Mesenchymal stem cell (in vitro differentiated cells and primary cell): ENCODE measurements around the gene SLC1A5.
A peak's percentile ranks its signal among the peaks of the same experiment; 100 is the strongest.

Experiments
- DNase-seq: peaks from one replicate; pipeline ENCODE4 v3.0.0-alpha.2; 2013
- H2AFZ ChIP-seq: one replicate; pipeline ENCODE4 v1.6.1; 2013; ENCODE audit warnings: low read depth, mild to moderate bottlenecking, control low read depth, inconsistent platforms, low read length, moderate library complexity
- H2AK5ac ChIP-seq: 2 replicates; pipeline ENCODE4 v1.6.1; 2013; ENCODE audit warnings: low read length, moderate library complexity, mild to moderate bottlenecking, inconsistent platforms; ENCODE audit not compliant: severe bottlenecking
- H2BK120ac ChIP-seq: one replicate; pipeline ENCODE4 v1.6.1; 2013; ENCODE audit warnings: low read depth, mild to moderate bottlenecking, inconsistent platforms, low read length, moderate library complexity
- H2BK12ac ChIP-seq, 2 experiments: one replicate each; pipeline ENCODE4 v1.6.1; 2013; ENCODE audit warnings: inconsistent platforms in 2 of 2, low read length in 2 of 2, mild to moderate bottlenecking in 2 of 2, moderate library complexity in 2 of 2, control low read depth in 1 of 2
- H2BK15ac ChIP-seq: one replicate; pipeline ENCODE4 v1.6.1; 2013; ENCODE audit warnings: mild to moderate bottlenecking, low read depth, inconsistent platforms; ENCODE audit not compliant: poor library complexity, severe bottlenecking
- H2BK5ac ChIP-seq: 2 replicates; pipeline ENCODE4 v1.6.1; 2013; ENCODE audit warnings: low read depth, mild to moderate bottlenecking, low read length, control low read depth, inconsistent platforms; ENCODE audit not compliant: poor library complexity, severe bottlenecking
- H3K14ac ChIP-seq, 2 experiments: one replicate each; pipeline ENCODE4 v1.6.1; 2013; ENCODE audit warnings: inconsistent platforms in 2 of 2, low read length in 2 of 2, control low read depth in 1 of 2, mild to moderate bottlenecking in 1 of 2, moderate library complexity in 1 of 2
- H3K18ac ChIP-seq, 2 experiments: one replicate each; pipeline ENCODE4 v1.6.1; 2013; ENCODE audit warnings: inconsistent platforms in 2 of 2, low read length in 2 of 2, control low read depth in 1 of 2, low read depth in 1 of 2, mild to moderate bottlenecking in 1 of 2
- H3K23ac ChIP-seq, 2 experiments: one replicate each; pipeline ENCODE4 v1.6.1; 2013; ENCODE audit warnings: inconsistent platforms in 2 of 2, low read length in 2 of 2, mild to moderate bottlenecking in 2 of 2, moderate library complexity in 2 of 2, control low read depth in 1 of 2
- H3K27ac ChIP-seq: 2 replicates; pipeline ENCODE4 v1.5.1; 2013; ENCODE audit warnings: mild to moderate bottlenecking, moderate library complexity, low read length, control low read depth, inconsistent platforms; ENCODE audit not compliant: poor library complexity, severe bottlenecking
- H3K27me3 ChIP-seq, 2 experiments: 2 replicates each; pipeline versions ENCODE4 v1.6.1 to v1.7.0; 2013; ENCODE audit warnings: low read length in 2 of 2, mild to moderate bottlenecking in 2 of 2, moderate library complexity in 2 of 2, control low read depth in 1 of 2, inconsistent platforms in 1 of 2; ENCODE audit not compliant: control insufficient read depth in 1 of 2, insufficient read depth in 1 of 2
- H3K36me3 ChIP-seq, 2 experiments: 2 replicates each; pipeline versions ENCODE4 v1.6.1 to v1.7.0; 2013; ENCODE audit warnings: low read length in 2 of 2, control low read depth in 1 of 2, inconsistent platforms in 1 of 2, low read depth in 1 of 2, mild to moderate bottlenecking in 1 of 2; ENCODE audit not compliant: insufficient read depth in 2 of 2, control insufficient read depth in 1 of 2
- H3K4ac ChIP-seq, 2 experiments: one replicate each; pipeline ENCODE4 v1.6.1; 2013; ENCODE audit warnings: inconsistent platforms in 2 of 2, low read length in 2 of 2, mild to moderate bottlenecking in 2 of 2, moderate library complexity in 2 of 2, control low read depth in 1 of 2, low read depth in 1 of 2
- H3K4me1 ChIP-seq: 2 replicates; pipeline ENCODE4 v1.6.1; 2013; ENCODE audit warnings: low read depth, low read length, control low read depth; ENCODE audit not compliant: control insufficient read depth, insufficient read depth
- H3K4me2 ChIP-seq: 2 replicates; pipeline ENCODE4 v1.6.1; 2013; ENCODE audit warnings: low read length, mild to moderate bottlenecking, inconsistent platforms; ENCODE audit not compliant: poor library complexity, severe bottlenecking
- H3K4me3 ChIP-seq, 2 experiments: 2 replicates each; pipeline versions ENCODE4 v1.5.1 to v1.7.0; 2013; ENCODE audit warnings: low read length in 2 of 2, mild to moderate bottlenecking in 2 of 2, control low read depth in 1 of 2, low read depth in 1 of 2; ENCODE audit not compliant: insufficient read depth in 1 of 2
- H3K79me1 ChIP-seq: replicated peaks from 2 replicates; pipeline ENCODE4 v1.6.1; 2013; ENCODE audit warnings: mild to moderate bottlenecking, control low read depth, low read length, inconsistent platforms; ENCODE audit not compliant: poor library complexity, severe bottlenecking
- H3K9ac ChIP-seq: 2 replicates; pipeline ENCODE4 v1.7.0; 2013; ENCODE audit warnings: mild to moderate bottlenecking, low read length, moderate library complexity
- H3K9me3 ChIP-seq: 2 replicates; pipeline ENCODE4 v1.7.0; 2013; ENCODE audit warnings: mild to moderate bottlenecking, low read length; ENCODE audit not compliant: control insufficient read depth
- H4K8ac ChIP-seq: one replicate; pipeline ENCODE4 v1.6.1; 2013; ENCODE audit warnings: inconsistent platforms, mild to moderate bottlenecking, low read length, moderate library complexity
- H4K91ac ChIP-seq: one replicate; pipeline ENCODE4 v1.6.1; 2013; ENCODE audit warnings: mild to moderate bottlenecking, low read length, inconsistent platforms
- whole genome bisulfite sequencing: methylation state at CpG from one replicate; pipeline ENCODE4 v1.1.7; 2013; ENCODE audit warnings: mixed read lengths; 5-methylcytosine and 5-hydroxymethylcytosine counted together

The SLC1A5 gene

GRCh38 chr19:46786236-46787039 is 2.0 kb downstream of the SLC1A5 start:
- Histone ChIP-seq H3K36me3 (peaks cover 22 to 27% of the 10 kb centered on the region in 2 experiments), H2BK12ac (peak overlapping the region; percentile 7 to 64), H3K9ac (peak overlapping the region; percentile 98), H3K79me1 (peaks cover 19% of the 10 kb centered on the region), H2AK5ac (peak overlapping the region; percentile 0), H2BK120ac (peak overlapping the region; percentile 69), H3K4me1 (peaks cover 34% of the 10 kb centered on the region), H3K14ac (peak overlapping the region in 1 of 2 experiments; percentile 97), H3K4me2 (peak overlapping the region; percentile 95), H2AFZ (no peak overlapping the region), H2BK15ac (peak overlapping the region; percentile 98), H4K91ac (peak overlapping the region; percentile 57), H3K27me3 (no peaks in the 10 kb centered on the region), H3K4me3 (peak overlapping the region; percentile 83 to 97), H3K27ac (peak overlapping the region; percentile 66), H2BK5ac (no peak overlapping the region), H3K9me3 (no peaks in the 10 kb centered on the region), H3K18ac (peak overlapping the region; percentile 76 to 92), H3K4ac (peak overlapping the region; percentile 13 to 52), H3K23ac (peak overlapping the region; percentile 6 to 42), H4K8ac (peak overlapping the region; percentile 33)
- peak; percentile 95 for DNase-seq
- under 1% methylated on average over 20 of the region's 20 CpGs for WGBS

GRCh38 chr19:46785980-46786235 is 2.5 kb downstream of the SLC1A5 start:
- H2AFZ ChIP-seq: no peak overlapping the region
- H2BK120ac ChIP-seq: no peak overlapping the region
- no peaks in the 10 kb centered on the region for H3K9me3 ChIP-seq
- no peak overlapping the region for H2BK5ac ChIP-seq
- H4K8ac ChIP-seq: no peak overlapping the region
- peak overlapping the region in 1 of 2 experiments; percentile 6 for H3K23ac ChIP-seq
- peak overlapping the region; percentile 83 to 97 for H3K4me3 ChIP-seq
- peak overlapping the region in 1 of 2 experiments; percentile 64 for H2BK12ac ChIP-seq
- H4K91ac ChIP-seq: no peak overlapping the region
- peaks cover 19% of the 10 kb centered on the region for H3K79me1 ChIP-seq
- no peaks in the 10 kb centered on the region for H3K27me3 ChIP-seq
- H2BK15ac ChIP-seq: no peak overlapping the region
- DNase-seq: no peak
- peak overlapping the region; percentile 0 for H2AK5ac ChIP-seq
- H3K4me2 ChIP-seq: peak overlapping the region; percentile 95
- peak overlapping the region; percentile 76 to 92 for H3K18ac ChIP-seq
- H3K14ac ChIP-seq: peak overlapping the region in 1 of 2 experiments; percentile 97
- H3K4me1 ChIP-seq: peaks cover 34% of the 10 kb centered on the region
- H3K4ac ChIP-seq: peak overlapping the region; percentile 13 to 19
- H3K27ac ChIP-seq: peak overlapping the region; percentile 66
- H3K9ac ChIP-seq: peak overlapping the region; percentile 98
- peaks cover 22 to 28% of the 10 kb centered on the region in 2 experiments for H3K36me3 ChIP-seq
- 32% methylated on average over 4 of the region's 4 CpGs for WGBS

- H4K8ac ChIP-seq: no peak overlapping the region
- peaks cover 27 to 28% of the 10 kb centered on the region in 2 experiments for H3K36me3 ChIP-seq
- H2BK15ac ChIP-seq: no peak overlapping the region
- no peak overlapping the region for H2AFZ ChIP-seq
- H3K14ac ChIP-seq: peak overlapping the region in 1 of 2 experiments; percentile 76
- H3K9me3 ChIP-seq: no peaks in the 10 kb centered on the region
- no peak for DNase-seq
- H3K18ac ChIP-seq: peak overlapping the region; percentile 4 to 34
- peak overlapping the region; percentile 1 to 10 for H2BK12ac ChIP-seq
- peak overlapping the region; percentile 15 to 24 for H3K4ac ChIP-seq
- peak overlapping the region; percentile 66 for H3K27ac ChIP-seq
- H2AK5ac ChIP-seq: no peak overlapping the region
- H2BK120ac ChIP-seq: no peak overlapping the region
- H3K4me2 ChIP-seq: peak overlapping the region; percentile 95
- H3K4me3 ChIP-seq: peak overlapping the region in 1 of 2 experiments; percentile 97
- peaks cover 19% of the 10 kb centered on the region for H3K79me1 ChIP-seq
- no peak overlapping the region for H2BK5ac ChIP-seq
- H3K9ac ChIP-seq: peak overlapping the region; percentile 98
- H3K27me3 ChIP-seq: no peaks in the 10 kb centered on the region
- H3K4me1 ChIP-seq: peaks cover 36% of the 10 kb centered on the region
- peak overlapping the region; percentile 70 for H4K91ac ChIP-seq
- 67% methylated on average over 19 of the region's 19 CpGs for WGBS
- no peak overlapping the region for H3K23ac ChIP-seq
Measured at GRCh38 chr19:46785054-46785979, 3.1 kb downstream of the SLC1A5 start.
